Osteocyte (in vitro differentiated cells): ENCODE results near the gene CHIT1. TPM values are rescaled to one million over a fixed set of nuclear protein-coding genes. Genes with fewer than 3 reads are reported as not detected.

ENCODE experiments used
- DNase-seq: peaks from one replicate; pipeline ENCODE4 v3.0.0; 2021; ENCODE audit warnings: mixed read lengths; ENCODE audit not compliant: unreplicated experiment; ENCODE audit errors: extremely low spot score
- H3K27ac Mint-ChIP-seq: one replicate; pipeline ENCODE4 v1.8.0; 2021; ENCODE audit warnings: mild to moderate bottlenecking, mixed read lengths; ENCODE audit not compliant: unreplicated experiment
- H3K27me3 Mint-ChIP-seq: one replicate; pipeline ENCODE4 v1.8.0; 2021; ENCODE audit warnings: mixed read lengths; ENCODE audit not compliant: unreplicated experiment
- H3K36me3 Mint-ChIP-seq: one replicate; pipeline ENCODE4 v1.8.0; 2021; ENCODE audit warnings: mixed read lengths; ENCODE audit not compliant: unreplicated experiment
- H3K4me1 Mint-ChIP-seq: one replicate; pipeline ENCODE4 v1.8.0; 2021; ENCODE audit warnings: mixed read lengths; ENCODE audit not compliant: unreplicated experiment
- H3K4me3 Mint-ChIP-seq: one replicate; pipeline ENCODE4 v1.8.0; 2021; ENCODE audit warnings: mild to moderate bottlenecking, moderate library complexity, mixed read lengths; ENCODE audit not compliant: unreplicated experiment
- H3K9me3 Mint-ChIP-seq: one replicate; pipeline ENCODE4 v1.8.0; 2021; ENCODE audit warnings: mixed read lengths; ENCODE audit not compliant: unreplicated experiment
- total RNA-seq: library from RNA; stranded (reverse); gene quantifications from 2 replicates; pipeline ENCODE4 v1.2.1, GENCODE V29; 2021
- TF ChIP-seq, protein P1 (sequence below): fragments of 200-600 bp; sonication (generic); IDR thresholded peaks from 2 replicates; pipeline ENCODE4 v1.5.0; 2021; ENCODE audit warnings: antibody characterized with exemption, mild to moderate bottlenecking, moderate library complexity

Gene CHIT1
- total RNA-seq, 1 donor from 2014 or later = not detected

- Mint-ChIP-seq H3K27me3 (peaks cover 51% of the 10 kb centered on the region), H3K27ac (no peak overlapping the region)
- TF ChIP-seq, protein P1, sequence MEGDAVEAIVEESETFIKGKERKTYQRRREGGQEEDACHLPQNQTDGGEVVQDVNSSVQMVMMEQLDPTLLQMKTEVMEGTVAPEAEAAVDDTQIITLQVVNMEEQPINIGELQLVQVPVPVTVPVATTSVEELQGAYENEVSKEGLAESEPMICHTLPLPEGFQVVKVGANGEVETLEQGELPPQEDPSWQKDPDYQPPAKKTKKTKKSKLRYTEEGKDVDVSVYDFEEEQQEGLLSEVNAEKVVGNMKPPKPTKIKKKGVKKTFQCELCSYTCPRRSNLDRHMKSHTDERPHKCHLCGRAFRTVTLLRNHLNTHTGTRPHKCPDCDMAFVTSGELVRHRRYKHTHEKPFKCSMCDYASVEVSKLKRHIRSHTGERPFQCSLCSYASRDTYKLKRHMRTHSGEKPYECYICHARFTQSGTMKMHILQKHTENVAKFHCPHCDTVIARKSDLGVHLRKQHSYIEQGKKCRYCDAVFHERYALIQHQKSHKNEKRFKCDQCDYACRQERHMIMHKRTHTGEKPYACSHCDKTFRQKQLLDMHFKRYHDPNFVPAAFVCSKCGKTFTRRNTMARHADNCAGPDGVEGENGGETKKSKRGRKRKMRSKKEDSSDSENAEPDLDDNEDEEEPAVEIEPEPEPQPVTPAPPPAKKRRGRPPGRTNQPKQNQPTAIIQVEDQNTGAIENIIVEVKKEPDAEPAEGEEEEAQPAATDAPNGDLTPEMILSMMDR = no peak
Observed at GRCh38 chr1:203225071-203225470, 4.4 kb downstream of the CHIT1 start.

DNA sequence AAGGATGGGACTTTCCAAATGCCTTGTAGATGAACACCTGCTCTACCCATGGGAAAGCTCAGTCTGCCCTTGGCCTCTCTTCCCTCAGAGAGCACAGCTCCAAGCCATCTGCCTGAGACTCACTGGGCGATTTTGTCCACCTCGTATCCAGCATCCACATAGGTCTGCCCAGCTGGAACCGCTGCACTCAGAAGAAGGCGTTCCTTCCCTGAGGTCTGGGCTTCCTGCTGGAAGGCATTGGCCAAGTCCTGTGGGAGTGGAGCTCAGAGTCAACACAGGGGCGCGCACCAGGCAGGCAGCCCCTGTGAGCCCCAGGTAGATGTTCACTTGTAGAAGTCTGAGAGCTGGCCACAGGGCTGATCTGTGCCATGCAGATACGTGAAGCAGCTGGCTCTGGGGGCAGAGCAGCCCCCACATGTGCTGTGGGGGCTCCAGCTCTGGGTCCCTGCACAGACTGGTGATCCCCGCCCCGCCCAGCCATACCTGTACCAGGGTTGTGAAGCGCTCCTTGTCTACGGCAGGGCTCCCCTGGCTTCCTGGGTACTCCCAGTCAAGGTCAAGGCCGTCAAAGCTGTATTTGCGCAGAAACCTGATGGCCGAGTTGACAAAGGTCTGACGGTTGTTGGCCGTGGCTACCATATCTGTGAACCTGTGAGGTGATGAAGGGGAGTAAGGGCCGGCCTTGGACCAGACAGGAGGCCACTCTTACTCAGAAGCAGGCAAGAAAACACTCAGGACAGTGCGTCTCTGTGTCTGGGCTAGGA, 6.3 kb downstream of the CHIT1 start:
- Mint-ChIP-seq H3K27ac (no peak overlapping the region), H3K4me3 (no peak overlapping the region), H3K27me3 (peaks cover 58% of the 10 kb centered on the region), H3K4me1 (no peaks in the 10 kb centered on the region), H3K36me3 (no peaks in the 10 kb centered on the region), H3K9me3 (no peaks in the 10 kb centered on the region)
- DNase-seq = no peak
- TF ChIP-seq, protein P1 = no peak

More at GRCh38 chr1:203225071-203225470, 4.4 kb downstream of the CHIT1 start:
- Mint-ChIP-seq H3K9me3 (no peaks in the 10 kb centered on the region), H3K4me1 (no peaks in the 10 kb centered on the region), H3K36me3 (no peaks in the 10 kb centered on the region), H3K4me3 (no peak overlapping the region)
- DNase-seq = peak; percentile 67

GRCh38 chr1:203219934-203220333, 9.5 kb downstream of the CHIT1 start:
- Mint-ChIP-seq H3K27ac (no peak overlapping the region), H3K4me3 (no peak overlapping the region), H3K4me1 (no peaks in the 10 kb centered on the region), H3K27me3 (peaks cover 56% of the 10 kb centered on the region), H3K9me3 (no peaks in the 10 kb centered on the region), H3K36me3 (no peaks in the 10 kb centered on the region)
- TF ChIP-seq, protein P1 = no peak
- DNase-seq = no peak

DNA sequence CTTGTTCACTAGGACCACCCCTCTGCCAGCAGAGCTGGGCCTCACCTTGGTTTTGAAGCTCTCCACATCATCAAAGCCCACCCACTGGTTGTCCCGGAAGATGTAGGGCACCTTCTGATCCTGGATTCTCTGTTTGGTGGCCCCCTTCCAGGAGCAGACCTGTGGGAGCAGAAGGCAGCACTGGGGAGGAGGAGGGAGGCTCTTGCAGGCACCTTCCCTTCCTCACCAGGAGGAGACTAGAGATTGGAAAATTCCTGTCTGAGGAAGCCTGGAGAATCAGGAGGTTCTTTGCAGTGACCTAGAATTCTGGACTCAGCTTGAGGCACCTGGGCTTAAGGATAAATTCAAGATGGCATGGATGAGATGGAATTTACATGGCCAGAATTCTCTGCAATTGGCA, 10.3 kb downstream of the CHIT1 start:
- DNase-seq = no peak
- TF ChIP-seq, protein P1 = no peak
- no peak overlapping the region for H3K27ac Mint-ChIP-seq
- no peak overlapping the region for H3K4me3 Mint-ChIP-seq
- H3K27me3 Mint-ChIP-seq = peaks cover 53% of the 10 kb centered on the region
- no peaks in the 10 kb centered on the region for H3K36me3 Mint-ChIP-seq
- H3K4me1 Mint-ChIP-seq = no peaks in the 10 kb centered on the region
- H3K9me3 Mint-ChIP-seq = no peaks in the 10 kb centered on the region

GRCh38 chr1:203217668-203218067, 11.8 kb downstream of the CHIT1 start:
- H3K4me1 Mint-ChIP-seq = no peaks in the 10 kb centered on the region
- no peaks in the 10 kb centered on the region for H3K36me3 Mint-ChIP-seq
- TF ChIP-seq, protein P1 = no peak
- peaks cover 56% of the 10 kb centered on the region for H3K27me3 Mint-ChIP-seq
- no peaks in the 10 kb centered on the region for H3K9me3 Mint-ChIP-seq
- no peak overlapping the region for H3K27ac Mint-ChIP-seq
- no peak for DNase-seq
- no peak overlapping the region for H3K4me3 Mint-ChIP-seq
